Hepatocyte (in vitro differentiated cells): Measurements from ENCODE around the gene XBP1. TPM values are rescaled to one million over a fixed set of nuclear protein-coding genes. Genes with fewer than 3 reads are reported as not detected.
A peak's percentile ranks its signal among the peaks of the same experiment; 100 is the strongest.
"Not testable (repeated sequence)": the region's sequence is repeated elsewhere in the genome, so short reads cannot be mapped to it uniquely, and the experiment has no call there.

Source experiments
- DNase-seq: peaks from one replicate; pipeline ENCODE4 v3.0.0-alpha.2; 2016; ENCODE audit warnings: low spot score
- H2AFZ ChIP-seq: fragments of 200-600 bp; sonication (generic); 2 replicates; pipeline ENCODE4 v1.6.0; 2016; ENCODE audit warnings: antibody characterized with exemption, mild to moderate bottlenecking
- H3K27ac ChIP-seq: fragments of 200-600 bp; sonication (generic); 2 replicates; pipeline ENCODE4 v1.5.1; 2016; ENCODE audit warnings: mild to moderate bottlenecking
- H3K27me3 ChIP-seq: fragments of 200-600 bp; sonication (generic); 2 replicates; pipeline ENCODE4 v1.6.1; 2016
- H3K36me3 ChIP-seq: fragments of 200-600 bp; sonication (generic); replicated peaks from 2 replicates; pipeline ENCODE4 v1.5.1; 2016; ENCODE audit warnings: low read depth; ENCODE audit not compliant: insufficient read depth
- H3K4me1 ChIP-seq: fragments of 200-600 bp; sonication (generic); 2 replicates; pipeline ENCODE4 v1.5.1; 2016; ENCODE audit warnings: mild to moderate bottlenecking, moderate library complexity; ENCODE audit not compliant: insufficient read depth
- H3K4me2 ChIP-seq: fragments of 200-600 bp; sonication (generic); 2 replicates; pipeline ENCODE4 v1.6.0; 2016
- H3K4me3 ChIP-seq: fragments of 200-600 bp; sonication (generic); 2 replicates; pipeline ENCODE4 v1.5.1; 2016; ENCODE audit warnings: mild to moderate bottlenecking
- H3K79me2 ChIP-seq: fragments of 200-600 bp; sonication (generic); 2 replicates; pipeline ENCODE4 v1.6.0; 2017; ENCODE audit warnings: mild to moderate bottlenecking
- H3K9me2 ChIP-seq: fragments of 200-600 bp; sonication (generic); replicated peaks from 2 replicates; pipeline ENCODE4 v1.6.0; 2017; ENCODE audit warnings: mild to moderate bottlenecking; ENCODE audit not compliant: insufficient read depth
- H3K9me3 ChIP-seq: fragments of 200-600 bp; sonication (generic); 2 replicates; pipeline ENCODE4 v1.5.1; 2016; ENCODE audit warnings: low read depth, mild to moderate bottlenecking
- H4K20me1 ChIP-seq: fragments of 200-600 bp; sonication (generic); 2 replicates; pipeline ENCODE4 v1.6.0; 2016; ENCODE audit warnings: mild to moderate bottlenecking; ENCODE audit not compliant: insufficient read depth, poor library complexity, severe bottlenecking
- CTCF ChIP-seq: fragments of 200-600 bp; sonication (generic); IDR thresholded peaks from 2 replicates; pipeline ENCODE4 v1.5.1; 2016; ENCODE audit warnings: antibody characterized with exemption, mild to moderate bottlenecking; ENCODE audit not compliant: poor library complexity
- EZH2 ChIP-seq: fragments of 200-600 bp; sonication (generic); IDR thresholded peaks from 2 replicates; pipeline ENCODE4 v1.6.1; 2016; ENCODE audit warnings: antibody characterized with exemption, mild to moderate bottlenecking, borderline replicate concordance
- EZH2phosphoT487 ChIP-seq: fragments of 200-600 bp; sonication (generic); IDR thresholded peaks from one replicate; pipeline ENCODE4 v1.6.1; 2018; ENCODE audit warnings: antibody characterized with exemption, mild to moderate bottlenecking, low read depth, moderate library complexity; ENCODE audit not compliant: unreplicated experiment, severe bottlenecking
- WGBS: methylation state at CpG from one replicate; pipeline ENCODE4 v1.1.6; 2016; ENCODE audit warnings: low lambda C conversion rate; ENCODE audit errors: missing lambda C conversion rate; 5-methylcytosine and 5-hydroxymethylcytosine counted together
- polyA plus RNA-seq: library from polyadenylated mRNA; unstranded; fragments of >200 nt; fragmentation: Nextera tagmentation; extraction: Ambion mirVana; gene quantifications from 2 replicates; pipeline ENCODE4 v1.2.1, GENCODE V29; 2016
- total RNA-seq: library from RNA; depleted of rRNA; stranded (reverse); fragments of >200 nt; gene quantifications from 2 replicates; pipeline ENCODE4 v1.2.3, GENCODE V29; 2014

XBP1 gene
- total RNA-seq = 376 and 397 TPM in 2 replicates
- 330 and 351 TPM in 2 replicates for polyA plus RNA-seq

GRCh38 chr22:28800308-28801041 is at the start of gene XBP1:
Gene XBP1, minus strand, starts transcription at chr22:28800569.
- H3K9me2 ChIP-seq = no peaks in the 10 kb centered on the region
- H3K27ac ChIP-seq = peak within 1 kb of the TSS; percentile 100
- peak within 1 kb of the TSS; percentile 64 for H2AFZ ChIP-seq
- peaks cover 33% of the 10 kb centered on the region for H4K20me1 ChIP-seq
- H3K4me3 ChIP-seq = peak within 1 kb of the TSS; percentile 80
- peaks cover 25% of the 10 kb centered on the region for H3K4me1 ChIP-seq
- peaks cover 63% of the 10 kb centered on the region for H3K79me2 ChIP-seq
- 1% methylated on average over 59 of the region's 78 CpGs for WGBS
- H3K4me2 ChIP-seq = peak within 1 kb of the TSS; percentile 82
- TF ChIP-seq CTCF (no peak), EZH2phosphoT487 (no peak), EZH2 (no peak)
- H3K27me3 ChIP-seq = no peaks in the 10 kb centered on the region
- H3K9me3 ChIP-seq = no peaks in the 10 kb centered on the region
- peak; percentile 98 for DNase-seq
- no peaks in the 10 kb centered on the region for H3K36me3 ChIP-seq

- TF ChIP-seq EZH2 (no peak), CTCF (no peak), EZH2phosphoT487 (no peak)
- H3K4me1 ChIP-seq = no peaks in the 10 kb centered on the region
- 81% methylated on average over 2 of the region's 2 CpGs for WGBS
- H3K4me2 ChIP-seq = no peak overlapping the region
- no peaks in the 10 kb centered on the region for H3K9me2 ChIP-seq
- H3K36me3 ChIP-seq = no peaks in the 10 kb centered on the region
- no peak for DNase-seq
- H2AFZ ChIP-seq = no peak overlapping the region
- no peaks in the 10 kb centered on the region for H3K9me3 ChIP-seq
- no peaks in the 10 kb centered on the region for H4K20me1 ChIP-seq
- no peaks in the 10 kb centered on the region for H3K79me2 ChIP-seq
- no peaks in the 10 kb centered on the region for H3K27me3 ChIP-seq
- H3K4me3 ChIP-seq = no peak overlapping the region
- no peak overlapping the region for H3K27ac ChIP-seq
Observed at GRCh38 chr22:28846994-28847393, 46.6 kb upstream of the XBP1 start.

- H3K27ac ChIP-seq, H3K9me3 ChIP-seq, DNase-seq, H3K36me3 ChIP-seq, H3K79me2 ChIP-seq, H3K4me1 ChIP-seq, H4K20me1 ChIP-seq, H2AFZ ChIP-seq, H3K4me2 ChIP-seq, H3K27me3 ChIP-seq, H3K4me3 ChIP-seq, H3K9me2 ChIP-seq: not testable (repeated sequence)
- 81% methylated on average over 2 of the region's 2 CpGs for WGBS
Observed at GRCh38 chr22:28844277-28844676, 43.9 kb upstream of the XBP1 start.

GRCh38 chr22:28843633-28844032 is 43.3 kb upstream of the XBP1 start:
- Histone ChIP-seq H3K4me1 (no peaks in the 10 kb centered on the region), H3K9me3 (no peaks in the 10 kb centered on the region), H3K27me3 (no peaks in the 10 kb centered on the region), H2AFZ (no peak overlapping the region), H3K27ac (no peak overlapping the region), H3K36me3 (no peaks in the 10 kb centered on the region), H4K20me1 (no peaks in the 10 kb centered on the region), H3K79me2 (no peaks in the 10 kb centered on the region), H3K9me2 (no peaks in the 10 kb centered on the region), H3K4me3 (no peak overlapping the region), H3K4me2 (no peak overlapping the region)
- WGBS = 90% methylated on average over 1 of the region's 2 CpGs
- TF ChIP-seq EZH2 = no peak
- TF ChIP-seq CTCF = no peak
- TF ChIP-seq EZH2phosphoT487 = no peak
- DNase-seq = no peak
